ENCODE results near the gene ADAM11.

DNA sequence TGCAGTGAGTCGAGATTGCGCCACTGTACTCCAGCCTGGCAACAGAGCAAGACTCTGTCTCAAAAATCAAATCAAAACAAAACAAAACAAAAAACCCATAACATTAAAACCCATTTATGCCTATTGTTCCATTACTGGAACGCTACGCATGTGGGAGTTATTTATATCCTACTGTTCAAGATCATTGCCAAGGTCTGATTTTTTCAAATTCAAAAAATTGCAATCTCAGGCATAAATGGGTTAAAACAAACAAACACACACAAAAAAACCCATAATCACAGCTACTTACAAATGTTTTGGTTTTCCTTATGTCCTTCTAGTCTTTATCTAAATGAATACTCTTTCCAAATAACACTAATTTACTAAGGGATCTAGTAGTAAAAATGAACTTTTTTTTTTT lies 53.5 kb downstream of the ADAM11 start:
- no peak for TF ChIP-seq EZH2 (IDR thresholded peaks at IDR 0.05; ENCODE audit: insufficient read depth, poor library complexity, severe bottlenecking)
- TF ChIP-seq EZH2phosphoT487 (IDR thresholded peaks at IDR 0.05; ENCODE audit: insufficient read depth, low read depth) = no peak

Data from GM23248 (cell line).